Nephron progenitor cell (in vitro differentiated cells): Measurements from ENCODE around the gene TMEM97.
A peak's percentile ranks its signal among the peaks of the same experiment; 100 is the strongest.
"Not testable (repeated sequence)": the region's sequence is repeated elsewhere in the genome, so short reads cannot be mapped to it uniquely, and the experiment has no call there.

Experiments used
- DNase-seq: peaks from one replicate; pipeline ENCODE4 v3.0.0; 2021
- H3K27ac Mint-ChIP-seq: 2 replicates; pipeline ENCODE4 v1.8.0; 2021; ENCODE audit warnings: mild to moderate bottlenecking, moderate library complexity, mixed read lengths
- H3K27me3 Mint-ChIP-seq: 2 replicates; pipeline ENCODE4 v1.8.0; 2021; ENCODE audit warnings: mild to moderate bottlenecking, low read depth, mixed read lengths; ENCODE audit not compliant: poor library complexity
- H3K36me3 Mint-ChIP-seq: 2 replicates; pipeline ENCODE4 v1.8.0; 2021; ENCODE audit warnings: low read depth, mixed read lengths
- H3K4me1 Mint-ChIP-seq: 2 replicates; pipeline ENCODE4 v1.8.0; 2021; ENCODE audit warnings: mixed read lengths
- H3K4me3 Mint-ChIP-seq: 2 replicates; pipeline ENCODE4 v1.8.0; 2021; ENCODE audit warnings: mild to moderate bottlenecking, moderate library complexity, mixed read lengths
- H3K9me3 Mint-ChIP-seq: 2 replicates; pipeline ENCODE4 v1.8.0; 2021; ENCODE audit warnings: mild to moderate bottlenecking, moderate library complexity, mixed read lengths
- CTCF ChIP-seq: fragments of 200-600 bp; sonication (generic); IDR thresholded peaks from 2 replicates; pipeline ENCODE4 v1.5.0; 2021; ENCODE audit warnings: antibody characterized with exemption

Gene TMEM97

DNA sequence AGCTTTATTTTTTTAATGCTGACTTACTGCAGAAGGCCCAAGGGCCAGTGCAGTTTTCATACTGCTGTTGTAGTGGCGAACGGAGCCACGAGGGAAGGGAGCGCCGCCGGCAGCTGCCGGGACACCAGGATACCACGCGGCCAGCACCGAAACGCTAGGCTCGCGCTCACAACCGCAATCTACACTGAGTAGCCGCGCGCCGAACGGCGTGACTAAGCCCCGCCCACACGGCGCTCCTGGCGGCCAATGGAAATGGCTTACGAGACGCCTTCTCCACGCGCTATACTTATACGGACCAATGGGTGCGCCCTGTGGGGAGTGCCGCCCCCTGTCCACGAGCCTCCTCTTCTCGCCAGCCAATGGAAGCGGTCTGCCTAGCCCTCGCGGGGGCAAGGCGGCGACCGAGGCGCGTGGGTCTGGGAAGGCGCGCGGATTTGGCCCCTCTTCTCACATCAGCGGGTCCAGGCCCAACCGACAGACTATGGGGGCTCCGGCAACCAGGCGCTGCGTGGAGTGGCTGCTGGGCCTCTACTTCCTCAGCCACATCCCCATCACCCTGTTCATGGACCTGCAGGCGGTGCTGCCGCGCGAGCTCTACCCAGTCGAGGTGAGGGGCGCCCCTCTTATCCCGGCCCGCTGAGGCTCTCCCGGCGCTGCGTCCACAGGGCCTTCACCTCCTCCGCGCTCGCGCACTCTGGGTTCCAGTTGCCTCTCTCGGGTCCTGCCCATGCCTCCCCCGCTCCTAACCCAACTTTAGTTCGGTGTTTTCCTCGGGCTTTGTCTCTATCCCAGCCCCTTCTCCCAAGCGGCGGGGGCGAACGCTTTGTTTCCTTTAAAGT, at the start of gene TMEM97:
TMEM97 (plus strand) TSS at position 442 of the 839 bp plus-strand sequence; CDS start at position 482, 40 bp downstream.
- peak within 1 kb of the TSS; percentile 85 for H3K27ac Mint-ChIP-seq
- no peak for TF ChIP-seq CTCF
- peaks cover 63% of the 10 kb centered on the region for H3K4me1 Mint-ChIP-seq
- H3K4me3 Mint-ChIP-seq: peak within 1 kb of the TSS; percentile 88
- H3K9me3 Mint-ChIP-seq: no peaks in the 10 kb centered on the region
- peaks cover 6% of the 10 kb centered on the region for H3K27me3 Mint-ChIP-seq
- peak; percentile 95 for DNase-seq
- peaks cover 29% of the 10 kb centered on the region for H3K36me3 Mint-ChIP-seq

DNA sequence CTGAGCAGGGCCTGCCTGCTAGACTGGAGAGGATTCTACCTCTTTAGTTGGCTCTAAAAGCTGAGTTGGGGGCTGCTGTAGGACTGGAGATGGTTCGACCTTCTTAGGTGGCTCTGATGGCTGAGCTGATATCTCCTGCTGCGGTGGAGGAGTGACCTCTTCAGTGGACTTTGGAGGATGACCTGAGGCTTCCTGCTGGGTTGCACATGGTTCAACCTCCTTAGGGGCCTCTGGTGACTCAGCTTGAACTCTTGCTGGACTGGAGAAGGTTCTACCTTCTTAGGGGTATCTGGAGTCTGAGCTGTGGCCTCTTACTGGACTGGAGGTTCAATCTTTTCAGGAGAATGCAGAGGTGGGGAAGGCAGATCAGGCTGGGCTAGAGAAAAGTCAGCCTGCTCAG, 48.9 kb upstream of the TMEM97 start:
- no peak overlapping the region for H3K27ac Mint-ChIP-seq
- no peak for DNase-seq
- peaks cover 5% of the 10 kb centered on the region for H3K36me3 Mint-ChIP-seq
- H3K4me3 Mint-ChIP-seq: no peak overlapping the region
- no peak for TF ChIP-seq CTCF
- peaks cover 41% of the 10 kb centered on the region for H3K9me3 Mint-ChIP-seq
- H3K4me1 Mint-ChIP-seq: peaks cover 8% of the 10 kb centered on the region
- H3K27me3 Mint-ChIP-seq: peaks cover 14% of the 10 kb centered on the region

GRCh38 chr17:28270926-28271325, 48.1 kb upstream of the TMEM97 start:
- no peak overlapping the region for H3K27ac Mint-ChIP-seq
- peaks cover 9% of the 10 kb centered on the region for H3K4me1 Mint-ChIP-seq
- H3K9me3 Mint-ChIP-seq: peaks cover 35% of the 10 kb centered on the region
- H3K4me3 Mint-ChIP-seq: no peak overlapping the region
- TF ChIP-seq CTCF: no peak
- peaks cover 5% of the 10 kb centered on the region for H3K36me3 Mint-ChIP-seq
- DNase-seq: no peak
- peaks cover 14% of the 10 kb centered on the region for H3K27me3 Mint-ChIP-seq

GRCh38 chr17:28271431-28271830, 47.6 kb upstream of the TMEM97 start:
- no peak for DNase-seq
- H3K9me3 Mint-ChIP-seq: peaks cover 30% of the 10 kb centered on the region
- H3K27ac Mint-ChIP-seq: no peak overlapping the region
- no peak for TF ChIP-seq CTCF
- H3K36me3 Mint-ChIP-seq: peaks cover 5% of the 10 kb centered on the region
- H3K27me3 Mint-ChIP-seq: peaks cover 14% of the 10 kb centered on the region
- H3K4me3 Mint-ChIP-seq: no peak overlapping the region
- peaks cover 9% of the 10 kb centered on the region for H3K4me1 Mint-ChIP-seq

DNA sequence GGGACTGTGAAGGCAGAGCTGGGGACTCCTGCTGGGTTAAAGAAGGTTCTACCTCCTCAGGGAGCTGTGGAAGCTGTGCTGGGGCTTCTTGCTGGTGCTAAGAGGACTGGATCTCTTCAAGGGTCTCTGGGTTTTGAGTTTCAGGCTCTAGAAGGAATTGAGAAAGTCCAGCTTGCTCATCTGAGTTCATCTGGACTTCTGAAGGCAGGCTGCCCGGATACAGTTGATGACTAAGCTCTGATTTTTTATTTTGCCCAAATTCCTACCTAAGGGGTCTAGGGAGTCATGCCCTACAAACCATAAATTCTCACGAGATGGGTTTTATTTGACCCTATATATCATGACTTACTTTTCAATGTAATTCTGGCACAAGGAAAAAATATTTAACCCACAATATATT, 46.8 kb upstream of the TMEM97 start:
- TF ChIP-seq CTCF: no peak

GRCh38 chr17:28273341-28273740, 45.7 kb upstream of the TMEM97 start:
- Mint-ChIP-seq H3K27me3 (peaks cover 17% of the 10 kb centered on the region), H3K9me3 (peaks cover 13% of the 10 kb centered on the region)
- not testable (repeated sequence) for H3K4me1 Mint-ChIP-seq, H3K4me3 Mint-ChIP-seq, DNase-seq, H3K36me3 Mint-ChIP-seq, H3K27ac Mint-ChIP-seq

More for the DNA sequence above, 46.8 kb upstream of the TMEM97 start:
- no peak for DNase-seq
- Mint-ChIP-seq H3K4me1 (peaks cover 9% of the 10 kb centered on the region), H3K9me3 (peaks cover 23% of the 10 kb centered on the region), H3K36me3 (peaks cover 2% of the 10 kb centered on the region), H3K27me3 (peaks cover 17% of the 10 kb centered on the region), H3K4me3 (no peak overlapping the region), H3K27ac (no peak overlapping the region)
